Mesenteric fat pad (tissue), 1 donor: ENCODE results near the gene CD74. TPM values are rescaled to one million over a fixed set of nuclear protein-coding genes. Genes with fewer than 3 reads are reported as not detected.
"Not testable (repeated sequence)": the region's sequence is repeated elsewhere in the genome, so short reads cannot be mapped to it uniquely, and the experiment has no call there.

Experiments used
- DNase-seq: peaks from one replicate; pipeline ENCODE4 v3.0.0-alpha.2; 2020; ENCODE audit warnings: low spot score
- long read RNA-seq: library from polyadenylated mRNA; unstranded; transcript quantifications from one replicate; pipeline ENCODE4 v2.0.0, GENCODE V29; 2020
- total RNA-seq: library from RNA; stranded (reverse); fragmentation: NEBNext Ultra II Directional; extraction: Animal tissue kit (Norgen Biotek cat#: 25700); gene quantifications from one replicate; pipeline ENCODE4 v1.2.1, GENCODE V29; 2021
- donor health status: DM: yes; HTN: yes; CAD: no.

Gene CD74
- 486 TPM for total RNA-seq
- long read RNA-seq, transcript CD74-201 (9 exons, 981 nt): minor isoform, 198 of 1,284 reads
- long read RNA-seq, transcript CD74-202 (8 exons, 1,449 nt): major isoform, 1,038 of 1,284 reads
- long read RNA-seq, partial matches to known transcripts: 27 of 1,284 reads
- long read RNA-seq, other reads (novel, unspliced or antisense): 18 of 1,284 reads

- peak; percentile 91 for DNase-seq
Measured at GRCh38 chr5:150412319-150413175, at the start of gene CD74. TSS of gene CD74 (minus strand) at chr5:150412910. CDS start at chr5:150412749, 161 bp downstream.

GRCh38 chr5:150461231-150461630, 48.5 kb upstream of the CD74 start:
- no peak for DNase-seq

- no peak for DNase-seq
Measured at GRCh38 chr5:150460781-150461180, 48.1 kb upstream of the CD74 start.

GRCh38 chr5:150458802-150459557, 46.3 kb upstream of the CD74 start:
- peak; percentile 95 for DNase-seq

GRCh38 chr5:150457562-150458240, 45.0 kb upstream of the CD74 start:
- DNase-seq: no peak

- DNase-seq: no peak
Measured at GRCh38 chr5:150457121-150457520, 44.4 kb upstream of the CD74 start.

- DNase-seq: no peak
Measured at GRCh38 chr5:150454492-150455229, 42.0 kb upstream of the CD74 start.

- not testable (repeated sequence) for DNase-seq
Measured at GRCh38 chr5:150454027-150454426, 41.3 kb upstream of the CD74 start.

- DNase-seq: no peak
Measured at GRCh38 chr5:150452914-150453313, 40.2 kb upstream of the CD74 start.

GRCh38 chr5:150451594-150451993, 38.9 kb upstream of the CD74 start:
- no peak for DNase-seq

GRCh38 chr5:150449517-150450339, 37.0 kb upstream of the CD74 start, which contains the start of gene RPS14:
TSS of gene RPS14 (minus strand) at chr5:150449739. CDS start at chr5:150447733, 2,006 bp downstream.
- peak; percentile 95 for DNase-seq

GRCh38 chr5:150448952-150449516, 36.3 kb upstream of the CD74 start:
- DNase-seq: no peak

- no peak for DNase-seq
Measured at GRCh38 chr5:150448334-150448733, 35.6 kb upstream of the CD74 start.

GRCh38 chr5:150447188-150447587, 34.5 kb upstream of the CD74 start:
- DNase-seq: no peak

GRCh38 chr5:150446583-150446982, 33.9 kb upstream of the CD74 start:
- DNase-seq: no peak

- no peak for DNase-seq
Measured at GRCh38 chr5:150446088-150446487, 33.4 kb upstream of the CD74 start.

- DNase-seq: no peak
Measured at GRCh38 chr5:150444770-150445169, 32.1 kb upstream of the CD74 start.

- DNase-seq: no peak
Measured at GRCh38 chr5:150443242-150444075, 30.7 kb upstream of the CD74 start.
